ENCODE results near the gene CLCNKA.
"Not testable (repeated sequence)": the region's sequence is repeated elsewhere in the genome, so short reads cannot be mapped to it uniquely, and the experiment has no call there.

CLCNKA gene

DNA sequence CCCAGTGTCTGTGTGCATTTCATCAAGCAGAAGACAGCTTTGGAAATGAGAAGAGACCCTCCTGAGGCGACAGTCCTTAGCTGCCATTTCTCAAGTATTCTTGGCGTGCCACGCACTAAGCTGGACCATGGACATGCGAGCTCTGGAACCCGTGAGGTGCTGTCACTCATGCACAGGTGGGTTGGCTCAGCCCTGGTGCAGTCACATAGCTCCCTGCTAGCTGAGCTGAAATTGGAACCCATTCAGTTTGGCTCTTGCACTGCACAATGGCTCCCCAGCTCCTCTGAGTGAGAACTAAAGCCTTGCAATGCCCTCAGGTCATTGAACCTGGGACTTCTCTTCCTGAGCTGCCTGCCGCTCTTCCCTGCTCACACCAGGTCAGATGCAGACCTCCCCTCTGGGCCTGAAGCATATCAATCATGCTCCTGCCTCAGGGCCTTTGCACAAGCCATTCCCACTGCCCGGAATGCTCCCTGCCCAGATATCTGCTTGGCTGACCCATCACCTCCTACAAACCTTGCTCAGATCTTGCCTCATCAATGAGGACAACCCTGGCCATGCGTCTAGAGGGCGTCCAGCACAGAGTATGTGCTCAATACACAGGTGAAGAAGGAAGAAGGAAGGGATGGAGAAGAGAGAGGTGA is 24.1 kb upstream of the CLCNKA start:
- no peak for FAIRE-seq
- no peak for DNase-seq (ENCODE audit: low spot score)

DNA sequence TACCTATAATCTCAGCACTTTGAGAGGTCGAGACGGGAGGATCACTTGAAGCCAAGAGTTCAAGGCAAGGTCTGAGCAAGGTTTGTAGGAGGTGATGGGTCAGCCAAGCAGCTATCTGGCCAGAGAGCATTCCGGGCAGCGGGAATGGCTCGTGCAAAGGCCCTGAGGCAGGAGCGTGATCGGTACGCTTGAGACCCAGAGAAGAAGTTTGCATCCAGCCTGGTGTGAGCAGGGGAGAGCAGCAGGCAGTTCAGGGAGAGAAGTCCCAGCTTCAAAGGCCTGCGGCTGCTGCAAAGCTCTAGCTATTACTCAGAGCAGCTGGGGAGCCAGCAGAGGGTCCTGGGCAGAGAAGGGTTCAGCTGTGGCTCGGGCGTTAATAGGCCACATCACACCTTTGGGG is 22.9 kb upstream of the CLCNKA start:
- DNase-seq (ENCODE audit: low spot score) (no peak), FAIRE-seq (no peak)

DNA sequence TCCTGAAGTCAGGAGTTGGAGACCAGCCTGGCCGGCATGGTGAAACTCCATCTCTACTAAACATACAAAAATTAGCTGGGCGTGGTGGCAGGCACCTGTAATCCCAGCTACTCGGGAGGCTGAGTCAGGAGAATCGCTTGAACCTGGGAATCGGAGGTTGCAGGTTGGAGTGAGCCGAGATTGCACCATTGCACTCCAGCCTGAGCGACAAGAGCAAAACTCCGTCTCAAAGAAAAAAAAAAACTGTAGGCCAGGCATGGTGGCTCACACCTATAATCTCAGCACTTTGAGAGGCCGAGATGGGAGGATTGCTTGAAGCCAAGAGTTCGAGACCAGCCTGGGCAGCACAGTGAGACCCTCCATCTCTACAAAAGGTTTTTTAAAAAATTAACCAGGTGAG is 20.6 kb upstream of the CLCNKA start:
- not testable (repeated sequence) for DNase-seq (ENCODE audit: low spot score); FAIRE-seq

DNA sequence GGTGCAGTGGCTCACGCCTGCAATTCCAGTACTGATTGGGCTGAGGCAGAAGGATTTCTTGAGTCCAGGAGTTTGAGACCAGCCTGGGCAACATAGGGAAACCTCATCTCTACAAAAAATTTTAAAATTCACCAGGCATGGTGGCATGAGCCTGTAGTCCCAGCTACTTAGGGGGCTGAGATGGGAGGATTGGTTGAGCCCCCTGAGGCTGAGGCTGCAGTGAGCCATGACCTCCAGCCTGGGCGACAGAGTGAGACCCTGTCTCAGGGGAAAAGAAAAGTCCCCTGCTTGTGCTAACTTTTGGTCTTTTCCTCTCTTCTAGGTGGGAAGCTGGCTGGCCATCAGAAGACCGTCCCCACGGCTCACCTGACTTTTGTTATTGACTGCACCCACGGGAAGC is 16.2 kb upstream of the CLCNKA start:
- no peak for FAIRE-seq
- DNase-seq (ENCODE audit: low spot score): no peak

DNA sequence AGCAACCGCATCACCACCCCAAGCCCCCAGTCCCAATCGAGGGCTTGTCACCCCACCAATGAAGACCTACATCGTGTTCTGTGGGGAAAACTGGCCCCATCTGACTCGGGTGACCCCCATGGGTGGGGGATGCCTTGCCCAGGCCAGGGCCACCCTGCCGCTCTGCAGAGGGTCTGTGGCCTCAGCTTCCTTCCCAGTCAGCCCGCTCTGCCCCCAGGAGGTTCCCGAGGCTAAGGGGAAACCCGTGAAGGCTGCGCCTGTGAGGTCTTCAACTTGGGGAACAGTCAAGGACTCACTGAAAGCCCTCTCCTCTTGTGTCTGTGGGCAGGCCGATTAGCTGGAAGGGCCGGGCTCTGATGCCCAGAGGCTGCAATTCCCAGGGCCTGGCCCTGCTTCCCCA is 15.8 kb upstream of the CLCNKA start:
- no peak for DNase-seq (ENCODE audit: low spot score)
- no peak for FAIRE-seq

DNA sequence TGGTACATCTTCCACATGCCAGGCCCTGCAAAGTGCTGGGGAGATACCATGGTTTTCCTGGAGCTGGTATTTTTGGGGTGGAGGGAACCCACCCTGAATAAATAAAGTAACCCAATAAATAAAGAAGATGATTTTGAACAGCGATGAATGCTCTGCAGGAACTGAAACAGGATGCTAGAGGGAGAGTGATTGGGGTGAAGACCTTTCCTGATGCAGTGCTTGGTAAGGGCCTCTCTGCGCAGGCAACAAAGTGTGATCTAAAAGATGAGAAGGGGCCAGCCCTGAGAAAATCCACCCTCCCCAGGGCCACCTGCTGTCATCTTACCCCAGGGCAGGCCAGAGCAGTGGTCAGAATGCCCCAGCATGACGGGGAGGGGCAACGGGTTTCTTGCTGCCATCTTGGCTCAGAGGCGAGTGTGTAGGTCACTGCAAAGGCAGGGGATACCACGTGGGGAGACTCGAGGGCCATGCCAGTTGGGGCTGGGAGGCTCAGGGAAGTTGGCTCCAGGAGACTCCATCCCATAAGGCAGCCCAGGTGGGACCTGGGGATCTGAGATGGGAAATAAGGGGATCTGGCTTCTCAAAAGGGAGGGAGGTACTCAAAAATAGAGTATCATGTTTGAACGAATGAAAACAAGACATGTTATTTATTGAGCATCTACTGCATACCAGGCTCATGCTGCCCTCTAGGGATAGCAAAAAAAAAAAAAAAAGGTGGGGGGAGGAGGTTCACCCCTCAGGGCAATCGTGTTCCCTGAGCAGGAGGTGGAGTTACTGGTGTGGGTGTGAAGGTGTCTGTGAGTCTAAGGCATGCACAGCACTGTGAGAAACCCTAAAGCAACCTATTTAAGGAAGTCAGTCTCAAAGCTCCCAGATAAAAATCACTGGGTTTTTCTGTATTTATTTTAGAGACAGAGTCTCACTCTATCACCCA is 15.0 kb upstream of the CLCNKA start:
- FAIRE-seq (no peak), DNase-seq (ENCODE audit: low spot score) (peak; percentile 11)

DNA sequence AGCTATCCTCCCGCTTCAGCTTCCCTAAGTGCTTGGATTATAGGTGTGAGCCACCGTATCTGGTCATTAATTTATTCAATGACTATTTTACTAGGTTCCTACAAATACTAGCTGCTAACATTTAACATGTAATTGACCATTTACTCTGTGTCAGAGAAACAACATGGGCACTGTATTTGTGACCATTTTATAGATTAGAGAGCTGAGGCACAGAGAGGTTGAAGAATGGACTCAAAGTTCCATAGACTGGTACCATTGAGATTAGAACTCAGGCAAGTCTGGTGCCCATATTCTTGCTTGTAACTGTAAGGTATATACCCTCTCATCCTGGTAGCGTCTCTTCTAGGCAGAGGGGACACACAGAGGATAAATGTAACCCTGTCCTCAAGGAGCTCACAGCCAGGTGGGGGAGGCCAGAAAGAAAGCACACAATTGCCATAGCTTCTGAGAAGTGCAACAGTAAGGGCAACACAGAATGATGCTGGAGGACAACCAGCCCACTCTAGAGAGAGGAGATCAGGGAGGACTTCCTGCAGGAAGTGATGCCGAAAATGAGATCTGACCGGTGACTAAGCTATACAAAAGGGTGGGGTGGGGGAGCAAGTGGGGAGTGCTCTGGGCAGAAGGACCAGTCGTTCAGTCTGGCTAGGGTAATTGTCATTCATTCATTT is 14.0 kb upstream of the CLCNKA start:
- no peak for DNase-seq (ENCODE audit: low spot score)
- no peak for FAIRE-seq

DNA sequence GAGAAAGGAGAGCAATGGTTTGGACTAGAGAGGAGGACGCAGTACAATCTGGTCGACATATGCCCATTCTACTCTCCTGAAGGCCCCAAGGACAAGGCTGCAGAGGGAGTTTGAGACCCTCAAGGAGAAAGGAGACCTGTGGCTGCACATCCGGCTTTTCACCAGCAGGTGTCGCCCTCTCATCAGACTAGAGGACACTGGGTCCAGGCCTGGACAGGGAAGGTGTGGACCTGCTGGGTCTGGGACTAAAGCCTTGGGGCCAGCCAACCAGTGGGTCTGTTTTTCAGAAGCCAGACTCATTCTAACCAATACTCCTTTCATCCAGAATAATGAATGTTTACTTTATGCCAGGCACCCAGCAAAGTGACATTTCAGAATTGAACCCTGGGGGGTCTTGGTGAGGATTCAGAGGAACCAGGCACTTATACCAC is 12.8 kb upstream of the CLCNKA start:
- peak; percentile 46 for DNase-seq (ENCODE audit: low spot score)
- FAIRE-seq: no peak

DNA sequence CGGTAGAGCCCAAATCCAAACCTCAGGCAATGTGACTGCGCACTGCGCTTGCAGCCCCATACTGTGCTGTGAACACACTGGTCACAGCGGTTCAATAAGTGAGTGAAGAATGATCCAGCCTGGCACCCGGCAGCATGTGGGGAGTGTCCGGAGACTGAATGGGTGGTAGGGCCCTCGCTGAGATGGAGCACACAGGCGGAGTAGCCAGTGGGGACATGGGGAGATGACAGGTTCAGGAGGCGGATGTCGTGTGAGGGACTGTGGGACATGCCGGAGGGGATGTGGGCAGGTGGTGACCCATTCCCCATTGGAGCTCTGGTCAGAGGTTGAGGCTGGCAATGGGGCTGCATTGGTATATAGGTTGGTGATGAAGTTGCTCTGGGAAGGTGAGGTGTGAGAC is 12.2 kb upstream of the CLCNKA start:
- no peak for DNase-seq (ENCODE audit: low spot score)
- no peak for FAIRE-seq

DNA sequence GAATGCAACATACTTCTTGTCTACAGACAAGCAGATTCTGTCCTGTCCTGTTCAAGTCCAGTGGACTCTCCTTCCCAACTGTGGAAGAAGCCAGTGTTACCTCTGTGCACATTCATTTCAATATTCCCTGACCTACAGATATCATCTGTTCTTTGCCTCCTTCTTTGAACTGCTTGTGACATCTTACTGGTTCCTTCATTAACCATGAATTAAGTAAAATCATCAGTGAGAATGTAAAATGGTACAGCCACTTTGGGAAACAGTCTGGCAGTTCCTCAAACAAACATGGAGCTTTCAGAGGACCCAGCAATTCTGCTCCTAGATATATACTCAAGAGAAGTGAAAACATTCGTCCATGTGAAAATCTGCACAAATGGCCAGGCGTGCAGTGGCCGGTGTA is 11.0 kb upstream of the CLCNKA start:
- FAIRE-seq: no peak
- no peak for DNase-seq (ENCODE audit: low spot score)

DNA sequence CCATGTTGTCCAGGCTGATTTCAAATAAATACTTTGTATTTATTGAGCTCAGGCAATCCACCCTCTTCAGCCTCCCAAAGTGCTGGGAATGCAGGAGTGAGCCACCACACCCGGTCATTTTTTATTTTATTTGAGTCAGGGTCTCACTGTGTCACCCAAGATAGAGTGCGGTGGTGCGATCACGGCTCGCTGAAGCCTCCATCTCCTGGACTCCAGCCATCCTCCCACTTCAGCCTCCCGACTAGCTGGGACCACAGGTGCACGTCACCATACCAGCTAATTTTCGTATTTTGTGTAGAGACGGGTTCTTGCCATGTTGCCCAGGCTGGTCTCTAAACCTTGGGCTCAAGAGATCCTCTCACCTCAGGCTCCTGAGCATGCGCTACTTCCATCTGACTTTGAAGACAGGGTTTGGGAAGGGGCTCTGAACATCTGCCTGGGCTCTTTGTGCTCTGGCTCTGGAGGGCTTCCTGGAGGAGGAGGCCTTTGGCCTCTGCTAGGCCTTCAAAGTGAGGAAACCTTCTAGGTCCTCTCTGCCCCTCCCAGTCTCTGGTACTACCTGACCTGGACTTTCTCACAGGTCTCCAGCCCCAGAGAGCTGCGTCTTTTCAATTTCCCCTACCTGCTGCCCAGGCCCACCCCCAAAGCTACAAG is 9.8 kb upstream of the CLCNKA start:
- no peak for FAIRE-seq
- no peak for DNase-seq (ENCODE audit: low spot score)

DNA sequence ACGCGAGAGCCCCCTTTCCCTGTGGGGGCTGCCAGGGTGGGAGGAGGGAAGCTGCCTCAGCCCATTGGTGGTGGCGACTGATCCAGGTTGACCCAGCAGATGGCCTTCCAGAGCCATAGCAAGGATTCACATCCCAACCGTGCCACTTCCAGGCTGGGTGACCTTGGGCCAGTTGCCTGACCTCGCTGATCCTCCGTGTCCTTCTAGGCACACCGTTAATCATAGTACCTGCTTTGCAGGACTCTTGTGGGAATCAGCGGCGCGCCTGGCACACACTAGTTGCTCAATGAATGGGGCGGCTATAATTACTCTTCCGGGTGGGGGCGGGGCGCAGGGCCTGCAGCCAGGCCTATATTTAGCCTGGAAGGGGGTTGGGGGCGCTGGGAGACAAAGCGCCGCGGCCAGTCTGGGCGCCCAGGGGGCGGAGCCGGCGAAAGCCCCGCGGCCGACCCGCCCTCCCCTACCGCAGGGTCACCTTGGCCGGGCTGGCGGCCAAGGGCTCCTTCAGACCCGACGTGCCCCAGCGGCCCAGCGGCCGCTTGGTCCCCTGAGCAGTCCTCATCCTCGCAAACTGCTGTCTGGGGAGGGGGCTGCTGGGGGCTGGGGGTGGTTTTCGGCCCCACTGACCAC is 9.1 kb upstream of the CLCNKA start:
- FAIRE-seq (no peak), DNase-seq (ENCODE audit: low spot score) (peak; percentile 41)

DNA sequence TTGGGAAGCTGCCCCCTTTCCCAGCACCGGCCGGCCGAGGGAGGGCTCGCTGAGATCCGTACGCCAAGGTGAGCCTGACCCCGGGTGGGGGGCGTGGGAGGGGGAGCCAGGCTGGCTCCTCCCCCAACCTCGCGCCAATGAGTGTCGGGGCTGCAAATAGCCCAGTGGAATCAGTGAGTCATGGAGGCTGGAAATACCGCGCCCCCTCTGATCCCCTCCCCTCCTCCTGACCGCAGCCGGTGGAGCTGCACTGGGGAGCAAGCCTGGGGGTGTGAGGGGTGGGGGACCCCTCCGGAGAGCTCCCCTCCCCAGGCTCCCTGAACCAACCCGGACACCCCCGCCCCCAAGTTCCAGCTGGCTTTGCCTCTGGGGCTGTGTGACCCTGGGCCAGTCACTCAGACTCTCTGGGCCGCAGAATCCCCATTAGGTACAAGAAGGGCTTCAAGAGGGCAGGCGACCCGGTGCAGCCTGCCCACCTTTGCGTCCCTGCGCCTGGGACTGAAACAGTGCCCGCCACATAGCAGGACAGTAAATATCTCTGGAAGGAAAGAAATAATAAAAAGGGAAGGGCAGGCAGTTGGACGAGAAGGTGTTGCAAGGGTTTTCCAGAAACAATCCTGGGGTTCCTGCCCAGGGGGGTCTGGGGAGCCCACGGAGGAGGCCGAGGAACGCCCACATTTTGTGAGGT is 8.5 kb upstream of the CLCNKA start:
- no peak for FAIRE-seq

DNA sequence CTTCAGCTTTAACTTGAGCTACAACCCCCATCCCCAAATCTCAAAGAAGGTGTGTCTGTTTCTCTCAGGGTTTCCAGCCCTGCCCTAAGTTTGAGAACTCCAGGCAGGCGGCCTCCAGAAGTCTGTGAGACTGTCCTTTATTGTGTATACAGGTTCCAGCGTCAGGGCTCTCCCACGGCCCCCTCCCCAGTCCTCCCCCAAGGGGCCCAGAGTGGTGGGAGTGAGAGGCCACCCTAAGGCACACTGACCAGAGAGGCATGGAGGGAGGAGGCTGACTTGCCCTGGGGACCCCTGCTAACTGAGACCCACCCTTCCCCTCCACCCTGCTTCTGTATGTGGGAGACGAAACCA is 8.0 kb upstream of the CLCNKA start:
- no peak for DNase-seq (ENCODE audit: low spot score)
- FAIRE-seq: no peak

More for the DNA sequence above, 8.5 kb upstream of the CLCNKA start:
- DNase-seq (ENCODE audit: low spot score): peak; percentile 25

DNA sequence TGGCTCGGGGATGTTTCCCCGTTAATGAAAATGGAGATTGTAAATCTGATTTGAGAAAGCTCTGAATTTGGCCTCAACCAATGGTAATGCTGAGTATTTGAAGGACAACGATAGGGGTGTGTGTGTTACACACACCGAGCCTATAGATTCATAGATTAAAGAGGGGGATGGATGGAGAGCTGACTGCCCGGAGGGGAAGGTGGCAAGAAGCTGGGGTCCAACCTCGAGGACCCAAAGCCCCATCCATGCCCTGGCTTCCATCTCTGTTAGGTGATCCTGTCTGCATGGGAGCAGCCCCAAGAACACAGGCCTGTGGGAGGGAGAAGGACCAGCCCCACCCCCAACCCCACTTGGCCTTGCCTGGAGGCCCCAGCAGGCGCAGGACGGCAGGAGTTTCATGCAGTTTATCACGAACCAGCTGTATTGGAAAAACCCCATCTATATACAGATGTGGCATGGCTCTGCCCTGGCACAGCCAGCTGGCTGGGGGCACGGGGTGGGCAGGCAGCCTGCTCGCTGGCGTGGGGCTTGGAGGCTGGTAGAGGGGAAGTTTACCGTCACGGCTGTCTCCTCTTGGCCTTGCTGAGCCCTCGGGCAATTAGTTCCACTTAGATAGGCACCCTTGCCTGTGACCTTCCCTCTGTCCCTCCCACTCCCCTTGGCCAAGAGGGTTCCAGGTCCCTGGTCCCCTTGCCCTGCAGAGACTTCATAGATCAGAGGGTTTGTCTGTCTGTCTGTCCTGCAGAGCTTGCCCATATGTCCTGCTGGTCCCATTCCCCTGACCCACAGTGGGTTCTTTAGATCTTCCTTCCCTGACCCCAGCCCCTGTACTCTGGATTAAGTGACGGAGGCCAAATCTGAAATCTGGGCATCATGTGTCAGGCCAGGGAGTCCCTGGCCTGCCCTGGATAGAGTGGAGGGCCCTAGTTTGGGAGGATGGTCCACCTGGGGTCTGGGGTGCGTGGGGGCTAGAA is 7.0 kb upstream of the CLCNKA start:
- FAIRE-seq (no peak), DNase-seq (ENCODE audit: low spot score) (no peak)

DNA sequence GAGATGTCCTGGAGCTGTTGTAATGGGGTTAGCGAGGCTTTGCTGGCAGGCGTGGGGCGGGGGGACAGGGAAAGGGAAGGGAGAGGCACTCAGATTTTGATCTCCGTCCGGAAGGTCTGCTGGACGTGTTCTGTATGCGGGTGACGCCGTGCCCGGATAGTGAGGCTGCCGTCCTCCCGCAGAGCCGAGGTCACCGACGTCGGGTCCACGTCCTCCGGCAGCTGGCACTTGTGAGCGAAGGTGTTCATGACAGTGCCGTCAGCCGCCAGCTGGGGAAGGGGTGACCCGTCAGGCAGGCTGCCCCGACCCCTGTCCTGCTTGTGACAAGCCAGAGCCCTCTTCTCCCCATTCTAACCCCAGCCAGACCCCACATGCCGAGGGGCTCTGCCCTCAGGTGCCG is 6.3 kb upstream of the CLCNKA start:
- FAIRE-seq (no peak), DNase-seq (ENCODE audit: low spot score) (no peak)

DNA sequence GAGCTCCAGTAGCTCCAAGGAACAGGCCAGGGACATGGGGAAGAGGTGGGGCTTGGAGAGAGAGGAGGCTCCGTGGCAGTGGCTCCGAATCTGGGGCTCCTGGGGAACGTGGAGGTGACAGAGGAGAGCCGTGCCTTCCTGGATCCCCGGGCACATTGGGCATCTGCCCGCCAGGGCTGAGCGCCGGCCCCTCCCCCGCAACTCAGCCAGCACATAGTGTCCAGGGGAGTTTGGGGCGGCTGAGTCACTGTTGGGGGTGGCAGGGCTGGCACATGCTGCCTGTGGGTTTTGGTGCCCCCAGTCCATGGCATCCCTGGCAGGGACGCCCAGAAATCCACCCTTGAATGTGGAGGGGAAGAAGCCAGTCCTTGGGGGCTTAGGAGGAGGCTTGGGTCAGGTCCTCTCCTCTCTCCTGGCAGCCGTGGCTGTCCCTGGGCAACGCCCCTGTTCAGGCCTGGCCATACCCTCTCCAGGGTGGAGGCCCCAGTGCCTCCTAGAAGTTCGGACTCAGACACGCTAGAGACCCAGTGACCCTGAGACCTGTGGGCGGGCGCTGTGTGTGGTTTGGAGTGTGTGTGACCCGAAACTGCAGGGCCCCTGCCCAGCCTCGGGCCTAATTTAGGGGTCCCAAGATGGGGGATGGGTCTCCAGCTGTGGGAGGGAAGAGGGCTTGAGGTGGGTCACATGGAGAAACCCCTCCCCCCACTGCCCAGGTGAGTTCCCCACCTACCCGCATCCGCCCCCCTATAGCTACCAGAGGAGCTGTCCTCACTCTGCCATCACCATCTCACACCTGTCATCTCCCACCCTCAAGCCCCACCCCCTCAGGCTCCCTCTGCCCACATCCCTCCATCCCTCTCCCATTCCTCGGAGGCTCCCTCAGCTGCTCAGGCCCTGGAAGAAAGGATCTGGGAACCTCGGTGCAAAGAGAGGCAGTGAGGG is 5.6 kb upstream of the CLCNKA start:
- DNase-seq (ENCODE audit: low spot score) (no peak), FAIRE-seq (no peak)

DNA sequence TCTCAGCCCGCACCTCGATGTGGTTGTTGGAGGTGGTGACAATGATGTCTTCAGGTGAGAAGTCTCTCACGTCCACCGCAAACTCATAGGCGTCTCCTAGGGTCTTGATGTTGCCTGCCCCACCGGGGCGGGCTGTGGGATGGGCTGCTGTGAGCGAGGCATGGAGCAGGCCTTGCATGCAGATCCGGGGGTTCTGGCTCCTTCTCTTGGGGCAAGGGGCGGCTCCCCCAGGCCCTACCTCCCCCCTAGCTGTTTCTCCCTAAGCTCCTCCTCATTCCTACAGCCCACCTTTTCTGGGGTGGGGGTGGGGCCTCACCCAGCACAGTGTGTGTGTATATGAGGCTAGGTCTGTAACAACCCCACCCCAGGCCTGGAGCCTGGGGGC is 4.8 kb upstream of the CLCNKA start:
- FAIRE-seq (no peak), DNase-seq (ENCODE audit: low spot score) (no peak)

Measured in RCC 7860 (cell line).